Nephron progenitor cell (in vitro differentiated cells): Measurements from ENCODE around the gene RSAD1.

Source experiments
- DNase-seq: peaks from one replicate; pipeline ENCODE4 v3.0.0; 2021
- H3K27ac Mint-ChIP-seq: 2 replicates; pipeline ENCODE4 v1.8.0; 2021; ENCODE audit warnings: mild to moderate bottlenecking, moderate library complexity, mixed read lengths
- H3K27me3 Mint-ChIP-seq: 2 replicates; pipeline ENCODE4 v1.8.0; 2021; ENCODE audit warnings: mild to moderate bottlenecking, low read depth, mixed read lengths; ENCODE audit not compliant: poor library complexity
- H3K36me3 Mint-ChIP-seq: 2 replicates; pipeline ENCODE4 v1.8.0; 2021; ENCODE audit warnings: low read depth, mixed read lengths
- H3K4me1 Mint-ChIP-seq: 2 replicates; pipeline ENCODE4 v1.8.0; 2021; ENCODE audit warnings: mixed read lengths
- H3K4me3 Mint-ChIP-seq: 2 replicates; pipeline ENCODE4 v1.8.0; 2021; ENCODE audit warnings: mild to moderate bottlenecking, moderate library complexity, mixed read lengths
- H3K9me3 Mint-ChIP-seq: 2 replicates; pipeline ENCODE4 v1.8.0; 2021; ENCODE audit warnings: mild to moderate bottlenecking, moderate library complexity, mixed read lengths
- CTCF ChIP-seq: fragments of 200-600 bp; sonication (generic); IDR thresholded peaks from 2 replicates; pipeline ENCODE4 v1.5.0; 2021; ENCODE audit warnings: antibody characterized with exemption

The RSAD1 gene

GRCh38 chr17:50465171-50465570 lies 13.5 kb upstream of the RSAD1 start:
- TF ChIP-seq CTCF, result no peak
- peaks cover 58% of the 10 kb centered on the region for H3K27me3 Mint-ChIP-seq
- peaks cover 11% of the 10 kb centered on the region for H3K36me3 Mint-ChIP-seq
- no peaks in the 10 kb centered on the region for H3K9me3 Mint-ChIP-seq
- peaks cover 14% of the 10 kb centered on the region for H3K4me1 Mint-ChIP-seq
- DNase-seq, result no peak
- H3K27ac Mint-ChIP-seq, result no peak overlapping the region
- H3K4me3 Mint-ChIP-seq, result no peak overlapping the region

- no peak for TF ChIP-seq CTCF
- Mint-ChIP-seq H3K4me1 (peaks cover 19% of the 10 kb centered on the region), H3K9me3 (no peaks in the 10 kb centered on the region), H3K27ac (no peak overlapping the region), H3K4me3 (no peak overlapping the region), H3K36me3 (peaks cover 11% of the 10 kb centered on the region), H3K27me3 (peaks cover 63% of the 10 kb centered on the region)
- no peak for DNase-seq
Observed at GRCh38 chr17:50465635-50466034, 13.0 kb upstream of the RSAD1 start.

GRCh38 chr17:50466371-50467113 lies 12.1 kb upstream of the RSAD1 start:
- Mint-ChIP-seq H3K27ac (peak overlapping the region; percentile 38), H3K9me3 (no peaks in the 10 kb centered on the region), H3K36me3 (peaks cover 11% of the 10 kb centered on the region), H3K27me3 (peaks cover 71% of the 10 kb centered on the region), H3K4me3 (no peak overlapping the region), H3K4me1 (peaks cover 23% of the 10 kb centered on the region)
- no peak for DNase-seq
- no peak for TF ChIP-seq CTCF

DNA sequence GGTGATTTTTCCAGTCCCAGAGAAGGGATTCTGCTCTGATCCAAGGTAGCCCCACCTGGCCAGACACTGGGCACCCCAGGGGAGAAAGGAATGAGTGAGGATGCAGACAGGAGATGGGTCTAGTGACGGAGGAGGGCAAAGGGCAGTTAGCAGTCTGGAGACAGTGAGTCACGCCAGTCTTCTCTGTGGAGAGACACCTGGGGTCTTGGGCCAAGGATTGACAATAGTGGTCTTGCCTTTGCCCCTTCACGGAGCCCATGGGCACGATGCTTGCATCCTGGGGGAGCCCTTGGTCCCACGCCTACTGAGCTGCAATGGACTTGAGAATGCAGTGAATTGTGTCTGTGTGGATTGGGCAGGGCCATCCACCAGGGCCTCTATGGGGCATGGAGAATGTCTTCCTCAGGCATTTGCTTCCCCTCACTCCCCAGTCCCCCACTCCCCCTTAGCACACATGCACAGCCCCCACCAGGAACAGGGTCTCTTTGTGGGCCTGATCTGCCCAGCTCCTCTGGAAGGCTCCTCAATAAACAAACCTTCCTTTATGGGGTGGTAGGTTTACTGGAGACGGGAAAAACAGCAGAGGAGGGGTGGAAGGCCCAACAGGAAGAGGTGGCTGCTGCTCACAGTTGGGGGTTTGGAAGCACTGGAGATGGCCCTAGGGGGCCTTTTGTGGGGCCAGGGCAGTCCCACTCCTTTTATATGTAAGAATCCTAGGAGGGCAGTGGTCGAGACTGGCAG lies 11.4 kb upstream of the RSAD1 start:
- Mint-ChIP-seq H3K4me3 (peak overlapping the region; percentile 72), H3K27me3 (peaks cover 75% of the 10 kb centered on the region), H3K4me1 (peaks cover 23% of the 10 kb centered on the region), H3K36me3 (peaks cover 18% of the 10 kb centered on the region), H3K27ac (peak overlapping the region; percentile 38), H3K9me3 (no peaks in the 10 kb centered on the region)
- TF ChIP-seq CTCF, result no peak
- no peak for DNase-seq

- Mint-ChIP-seq H3K4me3 (peak overlapping the region; percentile 72), H3K4me1 (peaks cover 23% of the 10 kb centered on the region), H3K27me3 (peaks cover 81% of the 10 kb centered on the region), H3K27ac (no peak overlapping the region), H3K36me3 (peaks cover 24% of the 10 kb centered on the region), H3K9me3 (no peaks in the 10 kb centered on the region)
- DNase-seq, result no peak
- no peak for TF ChIP-seq CTCF
Observed at GRCh38 chr17:50467855-50468303, 10.8 kb upstream of the RSAD1 start.
